K562 (cell line): ENCODE data around the gene BEND5. TPM values are rescaled to one million over a fixed set of nuclear protein-coding genes. Genes with fewer than 3 reads are reported as not detected.

Experiments
- ATAC-seq: fragments of 200-7000 bp; cut with Tn5 transposase; 3 replicates; pipeline ENCODE4 v1.9.1; 2020; ENCODE audit warnings: moderate library complexity
- BruUV-seq: library from RNA; stranded (reverse); fragments of 400-500 nt; replicated peaks from 2 replicates; lab custom pipeline; 2021; lab: Mats Ljungman, UMichigan
- CTCF ChIA-PET: fragments of 300-600 bp; formaldehyde crosslinking; extraction: SDS; loops from one replicate; lab custom pipeline; 2021; ENCODE audit warnings: low intra/inter-chr PET ratio; lab: Yijun Ruan, JAX
- POLR2A ChIA-PET: fragments of 300-600, 350-650 bp; sonication (Branson Sonifier 250); formaldehyde crosslinking; extraction: SDS; loops from one replicate; lab custom pipeline; 2021; ENCODE audit warnings: antibody characterized with exemption, inconsistent platforms; lab: Yijun Ruan, JAX
- DNase-seq, 4 experiments: peaks; one replicate each; pipeline versions ENCODE4 v3.0.0 to v3.0.0-alpha.2; 2011 to 2018; ENCODE audit warnings: low spot score in 3 of 4, mixed read lengths in 3 of 4; ENCODE audit errors: extremely low read depth in 1 of 4
- FAIRE-seq: peaks from 2 replicates; lab custom pipeline; 2011; peaks lifted over from hg19 to GRCh38; lab: Jason Lieb, UNC
- H2AFZ ChIP-seq: 2 replicates; pipeline ENCODE4 v1.6.0; 2011; ENCODE audit warnings: low read depth, low read length, control low read depth, inconsistent platforms
- H3K27ac ChIP-seq: fragments of 200-600 bp; 3 replicates; pipeline ENCODE4 v1.8.0; 2011; ENCODE audit warnings: low read depth, mild to moderate bottlenecking, control low read depth, inconsistent platforms, low read length, moderate library complexity, mixed read lengths; ENCODE audit errors: extremely low read depth
- H3K27me3 ChIP-seq, 2 experiments: fragments of 300-600 bp in 1 of 2; 2 replicates in 1 of 2; 3 replicates in 1 of 2; pipeline versions ENCODE4 v1.6.0 to v1.8.0; 2011; ENCODE audit warnings: inconsistent platforms in 2 of 2, low read length in 2 of 2, mild to moderate bottlenecking in 1 of 2, mixed read lengths in 1 of 2, moderate library complexity in 1 of 2; ENCODE audit not compliant: control insufficient read depth in 2 of 2, insufficient read depth in 2 of 2
- H3K36me3 ChIP-seq: fragments of 300-600 bp; 3 replicates; pipeline ENCODE4 v1.8.0; 2011; ENCODE audit warnings: mild to moderate bottlenecking, low read length, inconsistent platforms; ENCODE audit not compliant: control insufficient read depth, insufficient read depth
- H3K4me1 ChIP-seq, 2 experiments: fragments of 200-600 bp in 1 of 2; replicated peaks in 1 of 2; 2 replicates in 1 of 2; 3 replicates in 1 of 2; pipeline versions ENCODE4 v1.5.1 to v1.8.0; 2011; ENCODE audit warnings: inconsistent platforms in 2 of 2, low read length in 2 of 2, mild to moderate bottlenecking in 1 of 2, mixed read lengths in 1 of 2, moderate library complexity in 1 of 2; ENCODE audit not compliant: control insufficient read depth in 2 of 2, insufficient read depth in 2 of 2
- H3K4me2 ChIP-seq: 2 replicates; pipeline ENCODE4 v1.6.1; 2011; ENCODE audit warnings: low read length, control low read depth, inconsistent platforms, mixed read lengths; ENCODE audit not compliant: insufficient read depth
- H3K4me3 ChIP-seq: fragments of 200-600 bp; sonication (generic), shearing (Covaris generic); 2 replicates; pipeline ENCODE4 v1.5.1; 2016; ENCODE audit warnings: control low read depth, inconsistent platforms
- H3K79me2 ChIP-seq: fragments of 200-600 bp; 3 replicates; pipeline ENCODE4 v1.8.0; 2011; ENCODE audit warnings: low read length, inconsistent platforms; ENCODE audit not compliant: control insufficient read depth, insufficient read depth
- H3K9ac ChIP-seq, 2 experiments: 2 replicates each; pipeline versions ENCODE4 v1.6.0 to v1.6.1; 2011; ENCODE audit warnings: low read depth in 2 of 2, low read length in 2 of 2, control low read depth in 1 of 2, inconsistent platforms in 1 of 2, mild to moderate bottlenecking in 1 of 2, mixed read lengths in 1 of 2; ENCODE audit not compliant: insufficient read depth in 1 of 2
- H3K9me1 ChIP-seq: one replicate; pipeline ENCODE4 v1.6.0; 2011; ENCODE audit warnings: inconsistent platforms, mild to moderate bottlenecking, low read length, moderate library complexity; ENCODE audit not compliant: control insufficient read depth, insufficient read depth
- H3K9me3 ChIP-seq: replicated peaks from 2 replicates; pipeline ENCODE4 v1.5.1; 2011; ENCODE audit warnings: low read depth, low read length, inconsistent platforms; ENCODE audit not compliant: control insufficient read depth, insufficient read depth
- H4K20me1 ChIP-seq: replicated peaks from 2 replicates; pipeline ENCODE4 v1.6.1; 2011; ENCODE audit warnings: low read length, inconsistent platforms, mixed read lengths; ENCODE audit not compliant: control insufficient read depth, insufficient read depth
- ARID1B ChIP-seq: fragments of 450-650 bp; IDR thresholded peaks from 2 replicates; pipeline ENCODE4 v1.6.1; 2016; ENCODE audit warnings: antibody characterized with exemption, mild to moderate bottlenecking, inconsistent platforms
- L3MBTL2 ChIP-seq: fragments of 450-650 bp; IDR thresholded peaks from 2 replicates; pipeline ENCODE4 v1.6.1; 2016; ENCODE audit warnings: mild to moderate bottlenecking, moderate library complexity
- MED1 ChIP-seq: sonication (generic); formaldehyde crosslinking; IDR thresholded peaks from 2 replicates; pipeline ENCODE4 v1.8.1; 2023; ENCODE audit warnings: missing genetic modification reagents, borderline replicate concordance
- NRF1 ChIP-seq, 2 experiments: fragments of 450-650 bp; IDR thresholded peaks in 1 of 2; conservative IDR thresholded peaks in 1 of 2; 2 replicates each; pipeline ENCODE4 v1.6.1; 2014; ENCODE audit warnings: mild to moderate bottlenecking in 2 of 2
- RBM15 ChIP-seq: fragments of 200-400 bp; formaldehyde crosslinking; IDR thresholded peaks from 2 replicates; pipeline ENCODE4 v1.6.1; 2018; ENCODE audit warnings: mild to moderate bottlenecking, low read length, moderate library complexity; ENCODE audit not compliant: insufficient read depth
- RBM25 ChIP-seq: fragments of 200-400 bp; formaldehyde crosslinking; IDR thresholded peaks from 2 replicates; pipeline ENCODE4 v1.6.1; 2018; ENCODE audit warnings: low read length, low read depth, moderate library complexity; ENCODE audit not compliant: severe bottlenecking
- SMARCA5 ChIP-seq: fragments of 450-650 bp; IDR thresholded peaks from 2 replicates; pipeline ENCODE4 v1.6.1; 2016
- SP2 ChIP-seq: IDR thresholded peaks from 2 replicates; pipeline ENCODE4 v1.6.1; 2011; ENCODE audit warnings: mild to moderate bottlenecking, low read depth, low read length, moderate library complexity; ENCODE audit not compliant: poor library complexity, severe bottlenecking; ENCODE audit errors: extremely low read depth
- TAF9B ChIP-seq: fragments of 450-650 bp; IDR thresholded peaks from 2 replicates; pipeline ENCODE4 v1.6.1; 2018; ENCODE audit warnings: mild to moderate bottlenecking; ENCODE audit not compliant: partially characterized antibody
- ZNF12 ChIP-seq: sonication (generic); formaldehyde crosslinking; IDR thresholded peaks from 2 replicates; pipeline ENCODE4 v1.4.0; 2020; ENCODE audit warnings: mild to moderate bottlenecking, missing genetic modification reagents
- ZNF146 ChIP-seq: IDR thresholded peaks from one replicate; pipeline ENCODE4 v1.6.1; 2018; ENCODE audit warnings: missing compliant biosample characterization; ENCODE audit not compliant: unreplicated experiment
- ZSCAN32 ChIP-seq: fragments of 450-650 bp; formaldehyde crosslinking; IDR thresholded peaks from 2 replicates; pipeline ENCODE4 v1.4.0; 2020; ENCODE audit warnings: mild to moderate bottlenecking, moderate library complexity
- in situ Hi-C: fragments of 300-500 bp; cut with MboI; formaldehyde crosslinking; loops from 4 replicates; pipeline ENCODE4 v1.15.0; 2018; ENCODE audit warnings: inconsistent platforms, mixed read lengths
- intact Hi-C: fragments of 100-400 bp; cut with micrococcal nuclease; formaldehyde crosslinking; loops from 2 replicates; pipeline ENCODE4 v1.14.2; 2022
- polyA plus RNA-seq, 8 experiments: library from polyadenylated mRNA; depleted of rRNA in 4 of 8; stranded (reverse) in 5 of 8; unstranded in 3 of 8; fragments of >200 nt; fragmentation: Nextera tagmentation in 2 of 8; fragmentation: Illumina TruSeq in 1 of 8; extraction: Ambion mirVana in 2 of 8; extraction: Trizol in 1 of 8; gene quantifications; 2 replicates each; pipeline versions ENCODE4 v1.2.1 to v1.2.3, GENCODE V29; 2011 to 2014; ENCODE audit warnings: inconsistent platforms in 1 of 8, missing spikeins in 1 of 8
- total RNA-seq, 7 experiments: library from RNA; depleted of rRNA in 6 of 7; stranded (reverse); fragments of >200 nt in 6 of 7; fragmentation: Illumina TruSeq in 2 of 7; extraction: Trizol in 2 of 7; gene quantifications; 2 replicates each; pipeline versions ENCODE4 v1.2.1 to v1.2.3, GENCODE V29; 2011 to 2021; ENCODE audit warnings: low replicate concordance in 1 of 7
- TF ChIP-seq, protein P1 (sequence below), 3 experiments: IDR thresholded peaks in 2 of 3; conservative IDR thresholded peaks in 1 of 3; 2 replicates each; pipeline ENCODE4 v1.5.1; 2011 to 2012; ENCODE audit warnings: low read length in 3 of 3, mild to moderate bottlenecking in 3 of 3, control low read depth in 2 of 3, improper control_type of control experiment in 1 of 3, inconsistent platforms in 1 of 3, low read depth in 1 of 3, mixed read lengths in 1 of 3, moderate library complexity in 1 of 3; ENCODE audit not compliant: insufficient read depth in 2 of 3
- TF ChIP-seq, protein P2 (sequence below): sonication (generic); formaldehyde crosslinking; IDR thresholded peaks from 2 replicates; pipeline ENCODE4 v1.8.1; 2023; ENCODE audit warnings: mild to moderate bottlenecking, missing genetic modification reagents
- TF ChIP-seq, protein P3 (sequence below), 2 experiments: fragments of 450-650 bp; conservative IDR thresholded peaks; 2 replicates each; pipeline ENCODE4 v1.6.1; 2017; ENCODE audit warnings: mild to moderate bottlenecking in 2 of 2, moderate library complexity in 2 of 2
- TF ChIP-seq, protein P4 (sequence below), 3 experiments: fragments of 200-800 bp in 1 of 3; sonication (Bioruptor generic) in 1 of 3; sonication (generic) in 1 of 3; formaldehyde crosslinking in 1 of 3; IDR thresholded peaks; 2 replicates each; pipeline versions ENCODE4 v1.6.1 to v1.8.0; 2016 to 2022; ENCODE audit warnings: mild to moderate bottlenecking in 2 of 3, missing compliant biosample characterization in 2 of 3, missing genetic modification characterization in 2 of 3, missing genetic modification reagents in 1 of 3

Gene BEND5
- total and polyA plus RNA-seq, 9 of the 15 experiments (the other 6 are each of a cell fraction or from before 2014, with no cell fraction given), result not detected

DNA sequence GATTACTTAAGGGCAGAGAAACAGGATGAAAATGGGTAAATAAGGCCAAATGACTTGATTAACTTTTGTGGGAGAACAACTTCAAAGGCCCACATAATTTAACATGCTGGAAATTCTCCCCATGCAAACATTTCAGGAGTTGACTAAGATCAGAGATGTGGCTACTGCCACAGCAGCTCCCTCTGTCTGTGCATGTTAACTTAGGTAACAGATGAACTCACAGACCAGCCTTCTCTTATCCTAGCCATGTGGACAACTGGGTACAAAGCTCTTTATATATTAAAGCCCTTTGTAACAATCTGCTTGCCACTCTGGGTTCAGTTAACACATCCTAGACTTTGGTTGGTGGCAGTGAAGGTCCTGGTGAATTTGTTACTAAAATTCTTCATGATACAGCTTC is 33.2 kb downstream of the BEND5 start:
- Histone ChIP-seq H3K9ac (no peak overlapping the region), H3K9me1 (no peaks in the 10 kb centered on the region), H3K27me3 (no peaks in the 10 kb centered on the region), H3K4me1 (no peaks in the 10 kb centered on the region), H3K27ac (no peak overlapping the region), H3K4me3 (no peak overlapping the region), H3K36me3 (no peaks in the 10 kb centered on the region), H2AFZ (no peak overlapping the region), H3K4me2 (no peak overlapping the region), H3K79me2 (no peaks in the 10 kb centered on the region), H3K9me3 (no peaks in the 10 kb centered on the region; the same call in 1 of the 2 replicates), H4K20me1 (no peaks in the 10 kb centered on the region)
- FAIRE-seq (no peak), ATAC-seq (no peak), DNase-seq (no peak)
- POLR2A ChIA-PET, result interaction anchor here (0.8 to 1.6 kb wide), 3 partner anchors 10 to 38 kb away, joined by 3 read pairs; no protein-coding TSS in a partner anchor
- in situ Hi-C loops (no loop called here), intact Hi-C loops (no loop called here)
- CTCF ChIA-PET, result no interaction called here
- no TSS peak for BruUV-seq
- TF ChIP-seq TAF9B (no peak), SMARCA5 (no peak), RBM15 (no peak), ARID1B (no peak), ZSCAN32 (no peak), SP2 (no peak), MED1 (CRISPR knock-in tag) (no peak), ZNF146 (CRISPR knock-in tag) (no peak), NRF1 (conservative IDR thresholded peaks at IDR 0.05 in 1 of 2, IDR thresholded peaks at IDR 0.05 in 1 of 2) (no peak), L3MBTL2 (no peak), RBM25 (no peak), ZNF12 (CRISPR knock-in tag) (no peak)
- TF ChIP-seq, protein P1, sequence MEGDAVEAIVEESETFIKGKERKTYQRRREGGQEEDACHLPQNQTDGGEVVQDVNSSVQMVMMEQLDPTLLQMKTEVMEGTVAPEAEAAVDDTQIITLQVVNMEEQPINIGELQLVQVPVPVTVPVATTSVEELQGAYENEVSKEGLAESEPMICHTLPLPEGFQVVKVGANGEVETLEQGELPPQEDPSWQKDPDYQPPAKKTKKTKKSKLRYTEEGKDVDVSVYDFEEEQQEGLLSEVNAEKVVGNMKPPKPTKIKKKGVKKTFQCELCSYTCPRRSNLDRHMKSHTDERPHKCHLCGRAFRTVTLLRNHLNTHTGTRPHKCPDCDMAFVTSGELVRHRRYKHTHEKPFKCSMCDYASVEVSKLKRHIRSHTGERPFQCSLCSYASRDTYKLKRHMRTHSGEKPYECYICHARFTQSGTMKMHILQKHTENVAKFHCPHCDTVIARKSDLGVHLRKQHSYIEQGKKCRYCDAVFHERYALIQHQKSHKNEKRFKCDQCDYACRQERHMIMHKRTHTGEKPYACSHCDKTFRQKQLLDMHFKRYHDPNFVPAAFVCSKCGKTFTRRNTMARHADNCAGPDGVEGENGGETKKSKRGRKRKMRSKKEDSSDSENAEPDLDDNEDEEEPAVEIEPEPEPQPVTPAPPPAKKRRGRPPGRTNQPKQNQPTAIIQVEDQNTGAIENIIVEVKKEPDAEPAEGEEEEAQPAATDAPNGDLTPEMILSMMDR (IDR thresholded peaks at IDR 0.05 in 2 of 3, conservative IDR thresholded peaks at IDR 0.05 in 1 of 3; ENCODE audit: insufficient read depth in 2 of 3, low read depth in 1 of 3, low read length in 3 of 3), result no peak
- TF ChIP-seq, protein P2, sequence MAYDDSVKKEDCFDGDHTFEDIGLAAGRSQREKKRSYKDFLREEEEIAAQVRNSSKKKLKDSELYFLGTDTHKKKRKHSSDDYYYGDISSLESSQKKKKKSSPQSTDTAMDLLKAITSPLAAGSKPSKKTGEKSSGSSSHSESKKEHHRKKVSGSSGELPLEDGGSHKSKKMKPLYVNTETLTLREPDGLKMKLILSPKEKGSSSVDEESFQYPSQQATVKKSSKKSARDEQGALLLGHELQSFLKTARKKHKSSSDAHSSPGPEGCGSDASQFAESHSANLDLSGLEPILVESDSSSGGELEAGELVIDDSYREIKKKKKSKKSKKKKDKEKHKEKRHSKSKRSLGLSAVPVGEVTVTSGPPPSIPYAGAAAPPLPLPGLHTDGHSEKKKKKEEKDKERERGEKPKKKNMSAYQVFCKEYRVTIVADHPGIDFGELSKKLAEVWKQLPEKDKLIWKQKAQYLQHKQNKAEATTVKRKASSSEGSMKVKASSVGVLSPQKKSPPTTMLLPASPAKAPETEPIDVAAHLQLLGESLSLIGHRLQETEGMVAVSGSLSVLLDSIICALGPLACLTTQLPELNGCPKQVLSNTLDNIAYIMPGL (CRISPR knock-in tag), result no peak
- TF ChIP-seq, protein P3, sequence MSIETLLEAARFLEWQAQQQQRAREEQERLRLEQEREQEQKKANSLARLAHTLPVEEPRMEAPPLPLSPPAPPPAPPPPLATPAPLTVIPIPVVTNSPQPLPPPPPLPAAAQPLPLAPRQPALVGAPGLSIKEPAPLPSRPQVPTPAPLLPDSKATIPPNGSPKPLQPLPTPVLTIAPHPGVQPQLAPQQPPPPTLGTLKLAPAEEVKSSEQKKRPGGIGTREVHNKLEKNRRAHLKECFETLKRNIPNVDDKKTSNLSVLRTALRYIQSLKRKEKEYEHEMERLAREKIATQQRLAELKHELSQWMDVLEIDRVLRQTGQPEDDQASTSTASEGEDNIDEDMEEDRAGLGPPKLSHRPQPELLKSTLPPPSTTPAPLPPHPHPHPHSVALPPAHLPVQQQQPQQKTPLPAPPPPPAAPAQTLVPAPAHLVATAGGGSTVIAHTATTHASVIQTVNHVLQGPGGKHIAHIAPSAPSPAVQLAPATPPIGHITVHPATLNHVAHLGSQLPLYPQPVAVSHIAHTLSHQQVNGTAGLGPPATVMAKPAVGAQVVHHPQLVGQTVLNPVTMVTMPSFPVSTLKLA (conservative IDR thresholded peaks at IDR 0.05), result no peak
- TF ChIP-seq, protein P4, sequence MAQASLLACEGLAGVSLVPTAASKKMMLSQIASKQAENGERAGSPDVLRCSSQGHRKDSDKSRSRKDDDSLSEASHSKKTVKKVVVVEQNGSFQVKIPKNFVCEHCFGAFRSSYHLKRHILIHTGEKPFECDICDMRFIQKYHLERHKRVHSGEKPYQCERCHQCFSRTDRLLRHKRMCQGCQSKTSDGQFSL (CRISPR knock-in tag; IDR thresholded peaks at IDR 0.05), result no peak
- TF ChIP-seq, protein P4 (tag; IDR thresholded peaks at IDR 0.05), result no peak
